ENCODE data around the gene ARAP1. TPM values are rescaled to one million over a fixed set of nuclear protein-coding genes. Genes with fewer than 3 reads are reported as not detected.

Gene ARAP1
- total RNA-seq, 1 donor = 95.2 TPM

- no peak overlapping the region for H2AFZ ChIP-seq (ENCODE audit: low read length)
- no peak overlapping the region for H3K4me3 ChIP-seq (ENCODE audit: insufficient read depth, low read length)
- DNase-seq (ENCODE audit: insufficient read length, low spot score, missing footprints) = peak; percentile 43
- H3K27me3 ChIP-seq (ENCODE audit: insufficient read depth, low read length) = peaks cover 13% of the 10 kb centered on the region
- H3K4me1 ChIP-seq (ENCODE audit: insufficient read depth, low read length) = peaks cover 13% of the 10 kb centered on the region
- H3K79me2 ChIP-seq (ENCODE audit: insufficient read depth, low read length) = no peaks in the 10 kb centered on the region
- TF ChIP-seq CTCF (IDR thresholded peaks at IDR 0.05; ENCODE audit: extremely low read depth, low read depth, low read length) = no peak
- H3K4me2 ChIP-seq (ENCODE audit: insufficient read depth, low read length) = no peak overlapping the region
- H4K20me1 ChIP-seq (ENCODE audit: insufficient read depth, low read length) = no peaks in the 10 kb centered on the region
- H3K9me3 ChIP-seq (ENCODE audit: low read depth, low read length) = no peaks in the 10 kb centered on the region
- H3K36me3 ChIP-seq (ENCODE audit: insufficient read depth, low read length) = no peaks in the 10 kb centered on the region
- no peak overlapping the region for H3K27ac ChIP-seq (ENCODE audit: low read depth, low read length)
Measured at GRCh38 chr11:72777755-72778278, 25.6 kb upstream of the ARAP1 start.

DNA sequence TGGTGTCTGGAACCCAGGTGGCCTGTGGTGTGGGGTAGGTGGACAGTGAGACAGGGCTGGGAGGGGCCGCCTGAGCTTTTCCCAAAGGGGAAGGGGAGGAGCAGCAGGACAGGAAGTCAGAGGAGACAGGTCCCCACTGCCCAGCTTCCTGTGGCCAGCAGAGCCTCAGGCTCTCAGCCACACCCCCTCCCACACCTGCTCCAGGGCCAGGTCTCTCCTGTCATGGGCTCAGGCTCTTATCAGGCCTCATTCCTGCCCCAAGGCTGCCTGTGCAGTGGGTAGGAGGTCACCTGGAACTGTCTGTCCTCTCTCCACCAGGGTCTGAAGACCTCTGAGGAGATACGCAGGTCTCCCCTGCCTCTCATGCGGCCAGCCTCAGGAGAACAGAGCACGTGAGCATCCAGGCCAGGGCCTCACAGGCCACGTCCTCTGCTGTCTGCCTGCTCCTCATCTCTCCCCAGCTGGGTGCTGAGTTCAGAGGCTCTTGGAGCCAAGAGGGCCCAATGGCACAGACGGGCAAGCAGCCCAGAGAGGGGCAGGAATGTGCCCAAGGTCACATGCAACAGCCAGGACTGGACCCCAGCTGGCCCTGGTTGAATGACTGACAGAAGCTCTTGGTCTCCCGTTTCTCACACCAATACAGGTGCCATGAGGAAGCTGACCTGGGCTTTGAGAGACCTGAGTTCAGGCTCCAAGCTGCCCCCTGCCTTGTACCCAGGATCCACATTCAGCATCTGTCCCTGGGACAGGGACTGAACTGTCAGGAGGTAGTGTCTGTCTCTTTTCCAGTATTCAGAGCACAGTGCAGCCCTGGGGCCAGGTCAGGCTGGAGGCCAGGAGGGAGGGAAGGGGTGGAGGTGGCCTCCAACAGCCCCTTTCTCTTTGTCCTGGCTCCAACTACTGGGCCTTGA, 24.9 kb upstream of the ARAP1 start:
- H3K79me2 ChIP-seq (ENCODE audit: insufficient read depth, low read length) = no peaks in the 10 kb centered on the region
- no peak overlapping the region for H3K4me2 ChIP-seq (ENCODE audit: insufficient read depth, low read length)
- peak; percentile 85 for DNase-seq (ENCODE audit: insufficient read length, low spot score, missing footprints)
- no peak for TF ChIP-seq CTCF (IDR thresholded peaks at IDR 0.05; ENCODE audit: extremely low read depth, low read depth, low read length)
- peaks cover 18% of the 10 kb centered on the region for H3K4me1 ChIP-seq (ENCODE audit: insufficient read depth, low read length)
- H3K27ac ChIP-seq (ENCODE audit: low read depth, low read length) = no peak overlapping the region
- no peaks in the 10 kb centered on the region for H3K9me3 ChIP-seq (ENCODE audit: low read depth, low read length)
- no peaks in the 10 kb centered on the region for H4K20me1 ChIP-seq (ENCODE audit: insufficient read depth, low read length)
- H3K4me3 ChIP-seq (ENCODE audit: insufficient read depth, low read length) = no peak overlapping the region
- no peak overlapping the region for H2AFZ ChIP-seq (ENCODE audit: low read length)
- no peaks in the 10 kb centered on the region for H3K36me3 ChIP-seq (ENCODE audit: insufficient read depth, low read length)
- peaks cover 13% of the 10 kb centered on the region for H3K27me3 ChIP-seq (ENCODE audit: insufficient read depth, low read length)

DNA sequence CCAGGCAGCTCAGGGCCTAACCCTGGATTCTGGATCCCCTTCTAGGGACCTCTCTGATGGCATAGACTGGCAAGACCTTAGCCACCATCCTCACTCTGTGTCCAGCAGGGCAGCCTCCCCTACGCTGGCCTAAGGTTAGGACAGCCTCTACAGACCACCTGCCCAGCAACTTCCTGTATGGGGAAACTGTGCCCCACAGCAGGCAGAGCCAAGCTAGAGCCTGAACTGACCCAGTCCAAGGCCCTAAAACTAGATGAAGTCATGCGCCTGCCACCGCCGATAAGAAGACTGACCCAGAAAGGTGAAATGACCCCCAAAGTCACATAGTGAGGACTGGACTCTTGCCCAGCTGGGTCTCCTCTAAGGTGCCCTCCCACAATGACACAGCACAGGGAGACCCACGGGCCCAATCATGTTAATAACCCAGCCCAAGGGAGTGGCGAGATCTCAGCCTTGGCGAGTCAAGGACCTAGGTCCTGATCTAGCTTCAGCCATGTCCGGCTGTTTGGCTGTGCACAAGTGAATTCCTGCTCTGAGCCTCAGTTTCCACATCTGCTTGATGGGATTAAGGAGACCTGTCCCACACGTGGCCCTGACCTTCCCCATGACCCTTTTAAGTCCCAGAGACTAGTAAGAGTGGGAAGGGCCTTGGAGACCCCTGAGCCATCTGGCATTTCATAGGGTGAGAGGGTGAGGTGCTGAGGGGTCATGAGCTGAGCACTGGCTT, 24.1 kb upstream of the ARAP1 start:
- H3K4me3 ChIP-seq (ENCODE audit: insufficient read depth, low read length) = no peak overlapping the region
- no peaks in the 10 kb centered on the region for H4K20me1 ChIP-seq (ENCODE audit: insufficient read depth, low read length)
- no peak for TF ChIP-seq CTCF (IDR thresholded peaks at IDR 0.05; ENCODE audit: extremely low read depth, low read depth, low read length)
- peak; percentile 32 for DNase-seq (ENCODE audit: insufficient read length, low spot score, missing footprints)
- H3K27ac ChIP-seq (ENCODE audit: low read depth, low read length) = no peak overlapping the region
- H3K9me3 ChIP-seq (ENCODE audit: low read depth, low read length) = no peaks in the 10 kb centered on the region
- H3K27me3 ChIP-seq (ENCODE audit: insufficient read depth, low read length) = peaks cover 13% of the 10 kb centered on the region
- no peaks in the 10 kb centered on the region for H3K36me3 ChIP-seq (ENCODE audit: insufficient read depth, low read length)
- peaks cover 24% of the 10 kb centered on the region for H3K4me1 ChIP-seq (ENCODE audit: insufficient read depth, low read length)
- H2AFZ ChIP-seq (ENCODE audit: low read length) = no peak overlapping the region
- H3K4me2 ChIP-seq (ENCODE audit: insufficient read depth, low read length) = no peak overlapping the region
- no peaks in the 10 kb centered on the region for H3K79me2 ChIP-seq (ENCODE audit: insufficient read depth, low read length)

Data from osteoblast (primary cell).